HCT116 (cell line): ENCODE data around the gene C1orf159.

Experiments used
- CEBPB ChIP-seq: IDR thresholded peaks from 2 replicates; pipeline ENCODE4 v1.6.1; 2012; ENCODE audit warnings: low read depth
- CTCF ChIP-seq, 3 experiments: fragments of 200-600 bp in 1 of 3; sonication (generic) in 1 of 3; IDR thresholded peaks in 2 of 3; conservative IDR thresholded peaks in 1 of 3; 2 replicates each; pipeline ENCODE4 v1.5.1; 2012 to 2017; ENCODE audit warnings: low read depth in 2 of 3, low read length in 2 of 3, antibody characterized with exemption in 1 of 3, borderline replicate concordance in 1 of 3, control low read depth in 1 of 3, mild to moderate bottlenecking in 1 of 3, mixed read lengths in 1 of 3, mixed run types in 1 of 3, moderate library complexity in 1 of 3; ENCODE audit not compliant: insufficient read depth in 1 of 3
- EZH2 ChIP-seq: fragments of 200-600 bp; sonication (generic); IDR thresholded peaks from 2 replicates; pipeline ENCODE4 v1.6.1; 2017; ENCODE audit warnings: antibody characterized with exemption, mixed run types
- JUND ChIP-seq: IDR thresholded peaks from 2 replicates; pipeline ENCODE4 v1.6.1; 2012
- MAX ChIP-seq: IDR thresholded peaks from 2 replicates; pipeline ENCODE4 v1.6.1; 2012
- POLR2AphosphoS5 ChIP-seq: IDR thresholded peaks from 2 replicates; pipeline ENCODE4 v1.6.1; 2011; ENCODE audit warnings: mild to moderate bottlenecking, low read depth, low read length, moderate library complexity
- SIN3A ChIP-seq: IDR thresholded peaks from 2 replicates; pipeline ENCODE4 v1.6.1; 2012; ENCODE audit warnings: low read depth
- ZBTB33 ChIP-seq: IDR thresholded peaks from 2 replicates; pipeline ENCODE4 v1.6.1; 2011; ENCODE audit warnings: mild to moderate bottlenecking, low read length, moderate library complexity; ENCODE audit not compliant: insufficient replicate concordance; ENCODE audit errors: extremely low read depth
- ZFX ChIP-seq: fragments of 450-650 bp; IDR thresholded peaks from 2 replicates; pipeline ENCODE4 v1.6.1; 2017
- TF ChIP-seq, protein P1 (sequence below): IDR thresholded peaks from 2 replicates; pipeline ENCODE4 v1.6.1; 2012; ENCODE audit warnings: low read depth

- TF ChIP-seq JUND, result no peak
- no peak for TF ChIP-seq CTCF (IDR thresholded peaks at IDR 0.05 in 2 of 3, conservative IDR thresholded peaks at IDR 0.05 in 1 of 3; ENCODE audit: borderline replicate concordance in 1 of 3, insufficient read depth in 1 of 3, low read depth in 2 of 3, low read length in 2 of 3)
- no peak for TF ChIP-seq ZFX
- TF ChIP-seq, protein P1, sequence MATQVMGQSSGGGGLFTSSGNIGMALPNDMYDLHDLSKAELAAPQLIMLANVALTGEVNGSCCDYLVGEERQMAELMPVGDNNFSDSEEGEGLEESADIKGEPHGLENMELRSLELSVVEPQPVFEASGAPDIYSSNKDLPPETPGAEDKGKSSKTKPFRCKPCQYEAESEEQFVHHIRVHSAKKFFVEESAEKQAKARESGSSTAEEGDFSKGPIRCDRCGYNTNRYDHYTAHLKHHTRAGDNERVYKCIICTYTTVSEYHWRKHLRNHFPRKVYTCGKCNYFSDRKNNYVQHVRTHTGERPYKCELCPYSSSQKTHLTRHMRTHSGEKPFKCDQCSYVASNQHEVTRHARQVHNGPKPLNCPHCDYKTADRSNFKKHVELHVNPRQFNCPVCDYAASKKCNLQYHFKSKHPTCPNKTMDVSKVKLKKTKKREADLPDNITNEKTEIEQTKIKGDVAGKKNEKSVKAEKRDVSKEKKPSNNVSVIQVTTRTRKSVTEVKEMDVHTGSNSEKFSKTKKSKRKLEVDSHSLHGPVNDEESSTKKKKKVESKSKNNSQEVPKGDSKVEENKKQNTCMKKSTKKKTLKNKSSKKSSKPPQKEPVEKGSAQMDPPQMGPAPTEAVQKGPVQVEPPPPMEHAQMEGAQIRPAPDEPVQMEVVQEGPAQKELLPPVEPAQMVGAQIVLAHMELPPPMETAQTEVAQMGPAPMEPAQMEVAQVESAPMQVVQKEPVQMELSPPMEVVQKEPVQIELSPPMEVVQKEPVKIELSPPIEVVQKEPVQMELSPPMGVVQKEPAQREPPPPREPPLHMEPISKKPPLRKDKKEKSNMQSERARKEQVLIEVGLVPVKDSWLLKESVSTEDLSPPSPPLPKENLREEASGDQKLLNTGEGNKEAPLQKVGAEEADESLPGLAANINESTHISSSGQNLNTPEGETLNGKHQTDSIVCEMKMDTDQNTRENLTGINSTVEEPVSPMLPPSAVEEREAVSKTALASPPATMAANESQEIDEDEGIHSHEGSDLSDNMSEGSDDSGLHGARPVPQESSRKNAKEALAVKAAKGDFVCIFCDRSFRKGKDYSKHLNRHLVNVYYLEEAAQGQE, result no peak
- no peak for TF ChIP-seq MAX
- no peak for TF ChIP-seq ZBTB33
- no peak for TF ChIP-seq EZH2
- TF ChIP-seq POLR2AphosphoS5, result no peak
- no peak for TF ChIP-seq SIN3A
- no peak for TF ChIP-seq CEBPB
Observed at GRCh38 chr1:1083416-1084371, 32.2 kb downstream of the C1orf159 start.
